ENCODE data around the gene SCG5. TPM values are rescaled to one million over a fixed set of nuclear protein-coding genes. Genes with fewer than 3 reads are reported as not detected.

SCG5 gene
- polyA plus RNA-seq, 1 donor (not counting 4 experiments of a cell fraction or from before 2014, with no cell fraction given) = 15.8 TPM

- H3K27ac ChIP-seq (ENCODE audit: control insufficient read depth, insufficient read depth, low read length) = no peak overlapping the region
- peaks cover 2% of the 10 kb centered on the region for H3K79me2 ChIP-seq (ENCODE audit: control insufficient read depth, insufficient read depth, low read length)
- no peak for TF ChIP-seq EZH2 (IDR thresholded peaks at IDR 0.05; ENCODE audit: low read length)
- no peak overlapping the region for H3K9ac ChIP-seq (ENCODE audit: control insufficient read depth, extremely low read depth, insufficient read depth, low read length)
- H2AFZ ChIP-seq (ENCODE audit: control insufficient read depth, low read length) = no peak overlapping the region
- H3K4me2 ChIP-seq (ENCODE audit: control insufficient read depth, extremely low read depth, insufficient read depth, low read depth, low read length) = no peak overlapping the region
- no peak overlapping the region for H3K4me3 ChIP-seq (ENCODE audit: control insufficient read depth in 2 of 3, extremely low read depth in 1 of 3, insufficient read depth in 2 of 3, low read depth in 1 of 3, low read length in 3 of 3)
- no peaks in the 10 kb centered on the region for H3K36me3 ChIP-seq (ENCODE audit: control insufficient read depth in 2 of 2, extremely low read depth in 1 of 2, insufficient read depth in 2 of 2, low read length in 2 of 2)
- DNase-seq (ENCODE audit: low read depth, low spot score) (no peak), FAIRE-seq (no peak)
- H3K9me1 ChIP-seq (ENCODE audit: control insufficient read depth, extremely low read depth, insufficient read depth, low read length) = no peaks in the 10 kb centered on the region
- no peaks in the 10 kb centered on the region for H4K20me1 ChIP-seq (ENCODE audit: control insufficient read depth, extremely low read depth, insufficient read depth, low read length)
- H3K4me1 ChIP-seq (ENCODE audit: control insufficient read depth, extremely low read depth, insufficient read depth, low read length) = peaks cover 31% of the 10 kb centered on the region
- H3K9me3 ChIP-seq (ENCODE audit: control insufficient read depth, low read depth, low read length) = no peaks in the 10 kb centered on the region
- dilution Hi-C loops (cut with MboI; ENCODE audit: extremely low pct_ligation_motif_present, low sequenced_read_pairs) = no loop called here
- no peaks in the 10 kb centered on the region for H3K27me3 ChIP-seq (ENCODE audit: control insufficient read depth, extremely low read depth, insufficient read depth, low read length)
Measured at GRCh38 chr15:32690941-32691688, 49.6 kb downstream of the SCG5 start.

DNA sequence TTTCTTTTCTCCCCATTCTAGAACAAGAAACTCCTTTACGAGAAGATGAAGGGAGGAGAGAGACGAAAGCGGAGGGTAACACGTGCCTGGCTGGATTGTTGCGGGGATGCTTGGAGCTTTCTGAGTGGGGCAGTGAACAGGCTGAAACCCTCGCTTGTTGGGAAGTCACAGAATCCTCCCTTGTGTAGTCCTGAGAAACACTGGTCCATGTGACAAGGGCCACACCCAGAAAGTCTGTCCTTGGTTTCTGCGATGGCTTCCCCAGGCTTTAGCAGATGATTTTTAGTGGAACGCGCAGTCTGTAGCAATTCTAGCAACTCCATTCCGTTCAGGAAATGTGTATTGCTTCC lies 50.2 kb downstream of the SCG5 start:
- no peak for FAIRE-seq
- DNase-seq (ENCODE audit: low read depth, low spot score) = no peak
- H3K27me3 ChIP-seq (ENCODE audit: control insufficient read depth, extremely low read depth, insufficient read depth, low read length) = no peaks in the 10 kb centered on the region
- H3K4me2 ChIP-seq (ENCODE audit: control insufficient read depth, extremely low read depth, insufficient read depth, low read depth, low read length) = no peak overlapping the region
- no peak overlapping the region for H3K4me3 ChIP-seq (ENCODE audit: control insufficient read depth in 2 of 3, extremely low read depth in 1 of 3, insufficient read depth in 2 of 3, low read depth in 1 of 3, low read length in 3 of 3)
- dilution Hi-C loops (cut with MboI; ENCODE audit: extremely low pct_ligation_motif_present, low sequenced_read_pairs) = no loop called here
- TF ChIP-seq, protein P1, sequence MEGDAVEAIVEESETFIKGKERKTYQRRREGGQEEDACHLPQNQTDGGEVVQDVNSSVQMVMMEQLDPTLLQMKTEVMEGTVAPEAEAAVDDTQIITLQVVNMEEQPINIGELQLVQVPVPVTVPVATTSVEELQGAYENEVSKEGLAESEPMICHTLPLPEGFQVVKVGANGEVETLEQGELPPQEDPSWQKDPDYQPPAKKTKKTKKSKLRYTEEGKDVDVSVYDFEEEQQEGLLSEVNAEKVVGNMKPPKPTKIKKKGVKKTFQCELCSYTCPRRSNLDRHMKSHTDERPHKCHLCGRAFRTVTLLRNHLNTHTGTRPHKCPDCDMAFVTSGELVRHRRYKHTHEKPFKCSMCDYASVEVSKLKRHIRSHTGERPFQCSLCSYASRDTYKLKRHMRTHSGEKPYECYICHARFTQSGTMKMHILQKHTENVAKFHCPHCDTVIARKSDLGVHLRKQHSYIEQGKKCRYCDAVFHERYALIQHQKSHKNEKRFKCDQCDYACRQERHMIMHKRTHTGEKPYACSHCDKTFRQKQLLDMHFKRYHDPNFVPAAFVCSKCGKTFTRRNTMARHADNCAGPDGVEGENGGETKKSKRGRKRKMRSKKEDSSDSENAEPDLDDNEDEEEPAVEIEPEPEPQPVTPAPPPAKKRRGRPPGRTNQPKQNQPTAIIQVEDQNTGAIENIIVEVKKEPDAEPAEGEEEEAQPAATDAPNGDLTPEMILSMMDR (optimal IDR thresholded peaks at IDR 0.05 in 1 of 3, IDR thresholded peaks at IDR 0.05 in 1 of 3, conservative IDR thresholded peaks at IDR 0.05 in 1 of 3; ENCODE audit: extremely low read depth in 1 of 3, insufficient read depth in 2 of 3, low read length in 3 of 3) = no peak
- no peak for TF ChIP-seq EZH2 (IDR thresholded peaks at IDR 0.05; ENCODE audit: low read length)
- no peak overlapping the region for H3K9ac ChIP-seq (ENCODE audit: control insufficient read depth, extremely low read depth, insufficient read depth, low read length)
- H4K20me1 ChIP-seq (ENCODE audit: control insufficient read depth, extremely low read depth, insufficient read depth, low read length) = no peaks in the 10 kb centered on the region
- no peaks in the 10 kb centered on the region for H3K9me3 ChIP-seq (ENCODE audit: control insufficient read depth, low read depth, low read length)
- peaks cover 25% of the 10 kb centered on the region for H3K4me1 ChIP-seq (ENCODE audit: control insufficient read depth, extremely low read depth, insufficient read depth, low read length)
- no peak overlapping the region for H3K27ac ChIP-seq (ENCODE audit: control insufficient read depth, insufficient read depth, low read length)
- H3K9me1 ChIP-seq (ENCODE audit: control insufficient read depth, extremely low read depth, insufficient read depth, low read length) = no peaks in the 10 kb centered on the region
- no peak overlapping the region for H2AFZ ChIP-seq (ENCODE audit: control insufficient read depth, low read length)
- no peaks in the 10 kb centered on the region for H3K36me3 ChIP-seq (ENCODE audit: control insufficient read depth in 2 of 2, extremely low read depth in 1 of 2, insufficient read depth in 2 of 2, low read length in 2 of 2)
- H3K79me2 ChIP-seq (ENCODE audit: control insufficient read depth, insufficient read depth, low read length) = no peaks in the 10 kb centered on the region

- Histone ChIP-seq H3K9me1 (ENCODE audit: control insufficient read depth, extremely low read depth, insufficient read depth, low read length) (no peaks in the 10 kb centered on the region), H3K36me3 (ENCODE audit: control insufficient read depth in 2 of 2, extremely low read depth in 1 of 2, insufficient read depth in 2 of 2, low read length in 2 of 2) (no peaks in the 10 kb centered on the region), H3K4me2 (ENCODE audit: control insufficient read depth, extremely low read depth, insufficient read depth, low read depth, low read length) (no peak overlapping the region), H3K27ac (ENCODE audit: control insufficient read depth, insufficient read depth, low read length) (no peak overlapping the region), H3K79me2 (ENCODE audit: control insufficient read depth, insufficient read depth, low read length) (no peaks in the 10 kb centered on the region), H3K9me3 (ENCODE audit: control insufficient read depth, low read depth, low read length) (no peaks in the 10 kb centered on the region), H3K4me3 (ENCODE audit: control insufficient read depth in 2 of 3, extremely low read depth in 1 of 3, insufficient read depth in 2 of 3, low read depth in 1 of 3, low read length in 3 of 3) (no peak overlapping the region), H3K9ac (ENCODE audit: control insufficient read depth, extremely low read depth, insufficient read depth, low read length) (no peak overlapping the region), H3K27me3 (ENCODE audit: control insufficient read depth, extremely low read depth, insufficient read depth, low read length) (no peaks in the 10 kb centered on the region), H4K20me1 (ENCODE audit: control insufficient read depth, extremely low read depth, insufficient read depth, low read length) (no peaks in the 10 kb centered on the region), H3K4me1 (ENCODE audit: control insufficient read depth, extremely low read depth, insufficient read depth, low read length) (peaks cover 19% of the 10 kb centered on the region), H2AFZ (ENCODE audit: control insufficient read depth, low read length) (no peak overlapping the region)
- DNase-seq (ENCODE audit: low read depth, low spot score) (no peak), FAIRE-seq (no peak)
- no peak for TF ChIP-seq EZH2 (IDR thresholded peaks at IDR 0.05; ENCODE audit: low read length)
- TF ChIP-seq, protein P1 (optimal IDR thresholded peaks at IDR 0.05 in 1 of 3, IDR thresholded peaks at IDR 0.05 in 1 of 3, conservative IDR thresholded peaks at IDR 0.05 in 1 of 3; ENCODE audit: extremely low read depth in 1 of 3, insufficient read depth in 2 of 3, low read length in 3 of 3) = no peak
- dilution Hi-C loops (cut with MboI; ENCODE audit: extremely low pct_ligation_motif_present, low sequenced_read_pairs) = no loop called here
Measured at GRCh38 chr15:32692286-32692685, 50.8 kb downstream of the SCG5 start.
